GM20431 (cell line): ENCODE measurements around the gene KLHL13.
"Not testable (repeated sequence)": the region's sequence is repeated elsewhere in the genome, so short reads cannot be mapped to it uniquely, and the experiment has no call there.

ENCODE experiments used
- in situ Hi-C: fragments of 300-500 bp; cut with MseI, MboI; formaldehyde crosslinking; loops from one replicate; pipeline ENCODE4 v1.15.0; 2020; ENCODE audit warnings: low sequenced_read_pairs; ENCODE audit not compliant: unreplicated experiment

KLHL13 gene

DNA sequence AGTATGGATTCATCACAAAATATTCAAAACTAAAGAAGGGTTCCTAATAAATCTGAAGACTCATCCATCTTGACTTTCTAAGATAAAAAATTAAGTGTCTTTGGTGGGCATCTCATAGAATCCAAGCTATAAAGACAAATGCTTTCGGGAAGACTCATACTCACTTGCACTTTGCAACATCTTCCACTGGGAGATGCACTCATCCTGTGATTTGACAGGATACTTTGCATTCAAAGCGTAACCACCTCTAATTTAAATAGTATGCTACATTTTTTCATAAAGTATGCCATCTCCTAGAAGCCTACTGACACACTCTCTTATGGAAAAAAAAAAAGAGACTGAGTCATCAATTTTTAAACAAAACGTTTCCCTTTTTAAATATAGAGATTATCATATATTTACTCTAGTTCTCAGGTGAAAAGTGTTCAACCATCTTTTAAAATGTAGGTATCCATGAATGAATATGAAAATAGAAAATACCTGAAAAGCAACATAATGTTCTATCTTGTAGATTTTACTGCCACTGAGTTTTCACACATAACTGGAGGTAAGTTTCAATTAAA lies 119.6 kb downstream of the KLHL13 start:
- in situ Hi-C loops: no loop called here

DNA sequence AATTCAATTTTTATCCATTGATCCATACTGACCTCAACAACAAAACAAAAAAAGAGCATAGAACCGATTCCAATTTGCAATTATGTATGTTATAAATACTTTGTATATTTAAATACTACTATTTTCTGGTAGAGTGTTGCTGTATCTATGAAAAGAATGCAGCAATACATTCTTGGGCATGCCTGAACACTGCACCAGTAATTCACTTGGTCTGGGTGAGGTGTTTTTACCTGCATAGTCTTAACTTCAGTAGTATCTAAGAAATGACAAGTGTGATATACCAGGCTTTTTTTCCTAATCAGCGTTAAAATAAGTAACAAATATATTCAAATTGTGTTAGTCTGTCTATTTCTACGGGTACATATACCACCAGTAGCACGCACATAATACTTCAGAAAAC lies 120.2 kb downstream of the KLHL13 start:
- in situ Hi-C loops: no loop called here

DNA sequence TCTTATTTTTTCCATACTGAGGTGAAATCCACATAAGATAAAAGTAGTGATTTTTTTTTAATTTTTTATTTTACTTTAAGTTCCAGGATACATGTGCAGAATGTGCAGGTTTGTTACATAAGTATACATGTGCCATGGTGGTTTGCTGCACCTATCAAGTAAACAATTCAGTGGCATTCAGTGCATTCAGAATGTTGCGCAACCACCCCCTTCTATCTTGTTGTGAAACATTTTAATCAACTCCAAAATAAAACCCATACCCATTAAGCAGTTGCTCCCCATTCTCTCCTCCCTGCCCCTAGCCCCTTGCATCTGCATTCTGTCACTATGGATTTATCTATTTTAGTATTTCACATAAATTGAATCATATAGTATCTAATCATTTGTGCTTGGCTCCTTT lies 121.2 kb downstream of the KLHL13 start:
- in situ Hi-C loops: no loop called here

DNA sequence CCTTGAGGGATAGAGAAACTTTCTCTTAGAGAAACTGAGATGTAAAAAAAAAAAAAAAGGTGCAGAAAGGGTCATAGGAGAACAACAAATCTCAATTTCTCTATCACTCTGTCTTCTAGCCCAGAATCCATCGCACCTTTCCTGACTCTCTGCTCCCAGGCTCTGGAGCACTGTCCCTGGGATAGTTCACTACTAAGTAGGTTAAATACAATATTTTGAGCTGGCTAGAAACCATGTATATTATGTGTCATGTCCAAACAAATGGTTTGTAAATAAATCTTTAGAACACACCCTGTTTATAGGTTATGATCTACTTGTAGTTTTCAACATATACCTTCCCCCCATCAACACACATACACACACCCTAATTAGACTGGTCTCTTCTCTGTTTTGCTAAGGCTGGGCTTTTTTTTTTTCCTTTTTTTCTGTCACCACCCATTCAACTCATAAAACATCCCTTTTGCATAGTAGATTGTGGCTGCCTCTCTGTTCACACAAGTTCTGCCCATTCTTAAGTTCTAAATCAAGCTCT lies 124.4 kb downstream of the KLHL13 start:
- in situ Hi-C loops: no loop called here

DNA sequence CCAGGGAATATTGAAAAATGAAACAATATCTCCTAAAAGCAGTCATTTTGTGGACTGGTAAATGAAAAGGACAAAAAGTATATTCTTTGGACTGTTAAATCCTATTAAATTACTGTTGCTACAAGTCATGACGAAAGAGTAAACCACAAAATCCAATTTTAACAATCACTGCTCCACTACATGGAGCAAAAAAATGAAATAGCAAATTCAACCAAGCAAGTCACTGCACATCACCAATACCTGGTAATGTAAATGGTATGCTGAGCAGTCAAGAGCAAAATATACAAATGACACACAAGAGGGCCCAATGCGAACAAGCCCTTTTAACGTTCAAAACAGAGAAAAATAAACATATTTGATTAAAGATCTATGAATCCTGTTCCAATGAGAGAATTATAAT lies 126.2 kb downstream of the KLHL13 start:
- in situ Hi-C loops: no loop called here

DNA sequence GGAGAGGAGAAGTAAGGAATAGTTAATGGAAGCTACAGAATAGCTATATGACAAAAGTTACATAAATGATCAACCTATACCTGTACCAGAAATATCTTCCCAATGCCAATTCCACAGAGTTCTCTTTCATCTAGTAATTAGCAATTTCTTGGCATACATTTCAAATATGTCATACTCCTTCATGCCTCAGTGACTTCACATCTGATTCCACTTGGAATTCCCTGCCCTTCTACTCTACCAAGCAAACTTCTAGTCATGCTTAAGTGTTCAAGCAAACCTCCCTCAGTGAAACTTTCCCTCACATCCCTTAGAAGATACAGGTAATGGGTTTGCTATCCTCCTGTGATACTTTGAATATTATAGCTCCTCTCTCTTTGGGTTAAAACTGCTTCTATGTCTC lies 127.1 kb downstream of the KLHL13 start:
- in situ Hi-C loops: no loop called here

DNA sequence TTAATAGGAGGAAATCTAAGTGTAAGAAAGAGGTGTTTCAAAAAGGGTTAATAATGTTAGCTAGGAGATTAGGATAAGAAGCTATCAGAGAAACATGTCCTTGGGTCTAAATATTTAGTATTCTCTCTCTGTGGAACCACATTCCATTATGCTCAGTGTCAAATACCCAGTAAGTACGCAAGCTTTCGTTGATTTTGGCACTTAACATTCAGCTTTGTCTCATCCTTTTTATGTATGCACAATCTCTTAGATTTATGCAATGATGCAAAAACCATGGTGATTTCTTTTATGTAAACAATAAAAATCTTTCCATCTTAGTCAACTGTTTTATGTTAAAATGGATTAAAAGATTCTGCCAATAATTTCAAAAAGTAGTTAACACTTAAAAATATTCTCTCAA lies 129.2 kb downstream of the KLHL13 start:
- in situ Hi-C loops: no loop called here

DNA sequence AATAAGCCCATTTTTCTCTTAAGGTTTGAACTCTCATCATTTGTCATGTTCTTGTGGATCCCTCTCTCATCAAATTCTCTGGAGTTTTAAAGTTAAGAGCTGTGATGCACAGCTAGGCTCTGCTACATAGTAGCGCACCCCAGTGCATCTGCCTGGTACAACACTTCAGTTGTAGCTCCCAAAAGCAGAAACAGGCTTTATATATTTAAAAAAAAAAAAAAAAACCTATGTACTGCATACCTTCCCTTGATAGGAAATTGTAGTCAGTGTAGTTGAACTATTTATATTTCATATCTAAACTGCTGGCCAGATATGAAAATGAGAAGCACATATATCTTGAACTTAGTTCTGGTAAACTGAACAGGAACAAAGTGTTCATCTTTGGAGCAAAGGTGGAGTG lies 131.4 kb downstream of the KLHL13 start:
- in situ Hi-C loops: no loop called here

DNA sequence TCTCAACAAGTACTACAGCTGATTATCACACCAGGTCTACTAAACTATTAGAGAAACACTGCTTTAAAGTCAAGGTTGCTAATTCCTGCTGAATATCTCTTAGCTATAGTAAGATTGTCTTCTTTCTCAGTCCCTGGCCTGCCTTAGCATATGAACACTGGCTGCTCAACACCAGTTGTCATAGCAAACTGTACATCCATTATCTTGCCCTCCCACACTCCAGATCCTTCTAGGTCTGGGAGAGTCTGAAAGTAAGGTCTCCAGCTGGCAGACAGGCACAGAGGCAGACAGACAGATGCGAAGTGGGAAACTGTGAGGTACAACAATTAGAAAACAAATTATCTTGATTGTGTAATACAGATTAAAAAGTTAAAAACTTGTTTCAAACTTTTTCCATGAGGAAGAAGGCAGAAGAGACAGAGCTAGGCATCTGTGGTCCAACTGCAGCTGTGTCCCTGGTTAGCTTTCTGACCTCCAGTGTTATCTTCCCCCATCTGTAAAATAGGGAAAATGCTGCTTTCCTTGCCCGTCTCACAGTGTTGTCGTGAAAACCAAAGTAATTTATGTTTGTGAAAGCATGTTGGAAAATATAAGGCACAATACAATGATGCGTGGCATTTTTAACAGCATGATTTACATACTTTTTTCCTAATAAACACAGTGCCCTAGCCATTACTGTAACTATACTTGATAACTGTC lies 133.8 kb downstream of the KLHL13 start:
- in situ Hi-C loops: no loop called here

DNA sequence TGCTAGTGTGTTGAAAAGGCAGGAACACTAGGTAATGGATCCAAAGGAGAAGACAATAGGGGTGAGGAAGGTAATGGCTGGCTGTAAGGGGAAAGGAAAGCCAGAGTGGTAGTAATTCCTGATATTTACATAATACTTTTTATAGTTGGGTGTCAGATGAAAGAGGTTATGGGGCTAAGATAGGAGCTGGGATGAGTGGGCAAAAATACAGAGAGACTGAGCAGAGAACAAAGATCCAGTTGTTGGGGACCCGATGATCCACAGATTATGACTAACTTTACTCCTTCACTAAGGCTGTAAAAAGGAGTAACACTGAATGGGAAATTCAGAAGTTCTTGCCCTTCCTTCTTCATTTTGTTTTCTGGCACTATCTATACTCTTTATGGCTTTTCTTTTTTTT lies 138.2 kb downstream of the KLHL13 start:
- in situ Hi-C loops: no loop called here

DNA sequence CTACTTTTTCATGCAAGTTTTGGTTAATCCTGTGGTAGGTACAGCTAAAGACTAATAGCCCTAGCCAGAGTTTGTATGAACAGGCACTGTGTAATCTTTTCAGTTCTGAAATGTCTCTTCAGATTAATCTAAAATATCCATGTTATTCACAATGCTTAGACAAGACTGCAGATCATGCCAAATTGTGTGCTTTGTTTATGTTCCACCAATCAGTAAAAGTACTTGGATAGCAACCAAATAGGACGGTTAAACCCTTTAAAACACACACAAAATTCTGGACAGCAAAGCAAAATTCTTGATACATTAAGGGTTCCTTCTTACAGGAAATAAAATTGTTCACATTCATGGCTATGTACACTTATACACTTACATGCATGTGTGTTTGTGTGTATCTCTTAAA lies 139.1 kb downstream of the KLHL13 start:
- in situ Hi-C loops: no loop called here

DNA sequence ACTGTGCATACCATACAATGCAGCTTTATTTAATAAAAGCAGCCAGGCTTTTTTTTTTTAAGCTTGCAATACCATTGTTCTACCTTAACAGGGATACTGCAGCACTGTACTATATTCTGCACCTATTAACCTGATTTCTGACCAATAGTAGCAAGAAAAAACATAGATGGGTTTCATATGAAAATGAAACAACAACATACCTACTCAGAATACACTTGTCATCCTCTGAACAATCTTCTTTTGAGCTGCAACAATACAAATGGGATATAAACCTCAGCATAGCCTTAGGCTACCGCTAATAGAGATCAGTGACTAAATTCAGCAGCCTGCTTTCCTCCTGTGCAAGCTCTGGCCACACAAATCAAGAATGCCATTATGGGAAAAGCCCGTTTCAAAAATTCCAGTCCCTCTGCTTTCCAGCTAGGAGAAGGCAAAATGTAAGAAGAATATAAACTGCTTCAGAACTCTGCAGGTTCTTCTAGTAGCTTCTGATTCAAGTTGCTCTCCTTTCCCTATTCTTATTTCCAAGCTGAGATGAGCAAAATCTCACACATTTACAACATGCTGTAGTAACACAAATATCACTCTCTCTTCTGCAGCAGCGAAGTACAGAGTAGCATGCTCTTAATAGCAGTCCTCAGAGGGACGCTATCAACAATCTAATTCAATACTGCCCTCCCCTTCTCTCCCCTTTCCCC lies 143.4 kb downstream of the KLHL13 start:
- in situ Hi-C loops: no loop called here

DNA sequence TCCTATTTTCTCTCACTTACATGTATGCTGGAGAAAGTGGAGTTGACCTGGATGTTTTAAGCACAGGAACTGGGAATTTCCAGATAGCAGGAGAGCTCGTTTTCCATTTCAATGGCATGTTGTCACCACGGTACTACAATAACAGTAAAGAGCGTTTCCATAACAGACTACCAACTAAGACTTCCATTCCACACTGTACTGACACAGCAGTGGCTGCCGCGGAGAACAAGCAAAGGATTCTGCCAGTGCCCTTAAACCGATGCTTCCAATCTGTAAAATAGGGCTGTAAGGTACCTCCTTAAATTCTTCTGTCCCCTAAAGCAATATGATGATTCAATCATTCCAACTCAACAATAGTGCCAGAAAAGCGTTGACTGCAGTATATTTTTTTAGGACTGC lies 143.9 kb downstream of the KLHL13 start:
- in situ Hi-C loops: no loop called here

DNA sequence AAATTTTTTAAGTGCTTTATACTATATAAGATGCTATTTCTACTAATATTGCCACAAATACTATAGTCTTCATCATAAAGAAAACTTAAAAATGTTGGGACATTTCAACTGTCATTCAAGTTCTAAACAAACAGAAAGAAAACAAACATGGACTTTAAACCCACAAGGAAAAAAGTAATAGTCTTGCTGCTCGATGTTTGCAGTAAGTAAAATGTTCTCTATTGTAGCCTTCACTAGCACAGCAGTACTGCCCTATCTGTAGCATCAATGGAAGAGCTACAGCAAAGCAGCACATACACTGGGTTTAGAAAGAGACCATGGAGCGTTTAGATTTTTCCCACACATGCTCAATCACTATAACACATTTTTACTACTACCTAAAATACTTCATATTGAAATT lies 146.8 kb downstream of the KLHL13 start:
- in situ Hi-C loops: no loop called here

DNA sequence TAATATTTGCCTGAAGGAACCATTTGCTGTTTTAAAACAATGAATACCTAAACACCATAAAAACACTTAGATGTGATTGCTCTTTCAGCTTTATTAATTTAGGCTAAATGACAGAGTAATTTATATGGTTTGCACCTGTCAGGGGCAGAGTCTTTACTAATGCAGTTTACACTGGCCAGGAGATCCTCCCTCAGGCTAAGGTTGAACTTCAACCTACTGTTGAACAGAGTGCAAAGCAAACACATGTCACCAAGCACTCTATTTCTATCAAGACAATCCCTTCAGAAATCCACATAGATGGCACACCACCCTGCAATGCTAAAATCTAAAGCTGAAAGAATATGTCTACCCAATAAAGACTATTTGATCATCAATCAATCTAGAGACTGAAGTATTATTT lies 147.3 kb downstream of the KLHL13 start:
- in situ Hi-C loops: no loop called here

DNA sequence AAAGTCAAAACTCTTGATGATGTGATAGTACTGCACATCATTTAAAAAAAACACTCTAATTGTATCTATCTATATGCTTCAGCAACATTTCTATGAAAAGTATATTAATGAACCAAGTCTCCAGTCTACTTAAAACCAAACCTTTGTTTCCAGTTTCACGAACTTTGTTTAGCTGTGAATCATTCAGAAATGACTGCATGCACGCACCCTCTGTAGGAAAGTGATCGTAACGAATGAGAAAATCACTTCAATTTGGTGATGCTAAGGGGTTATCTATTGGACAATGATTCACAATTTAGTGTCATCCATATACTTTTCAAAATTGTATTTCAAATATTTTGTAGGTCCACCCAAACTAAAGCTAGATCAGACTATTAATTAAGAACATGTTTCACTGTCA lies 157.6 kb downstream of the KLHL13 start:
- in situ Hi-C loops: no loop called here

DNA sequence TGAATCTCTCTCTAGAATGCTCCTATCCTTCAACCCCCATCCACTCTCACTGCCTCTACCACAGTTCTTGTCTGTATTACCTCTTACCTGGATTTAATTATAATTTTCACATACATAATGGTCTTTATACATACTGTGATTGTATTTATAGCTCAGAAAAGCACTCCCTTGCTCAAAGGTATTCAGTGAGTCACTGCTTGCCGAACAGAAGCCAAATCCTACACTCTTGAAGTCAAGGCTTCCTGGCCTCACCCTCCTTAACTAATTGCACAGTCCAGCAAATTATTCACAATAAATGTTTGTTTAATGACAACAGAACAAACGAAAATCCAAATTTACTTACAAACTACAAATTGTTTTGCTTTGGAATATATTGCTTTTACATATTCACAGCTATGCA lies 159.5 kb downstream of the KLHL13 start:
- in situ Hi-C loops: no loop called here

DNA sequence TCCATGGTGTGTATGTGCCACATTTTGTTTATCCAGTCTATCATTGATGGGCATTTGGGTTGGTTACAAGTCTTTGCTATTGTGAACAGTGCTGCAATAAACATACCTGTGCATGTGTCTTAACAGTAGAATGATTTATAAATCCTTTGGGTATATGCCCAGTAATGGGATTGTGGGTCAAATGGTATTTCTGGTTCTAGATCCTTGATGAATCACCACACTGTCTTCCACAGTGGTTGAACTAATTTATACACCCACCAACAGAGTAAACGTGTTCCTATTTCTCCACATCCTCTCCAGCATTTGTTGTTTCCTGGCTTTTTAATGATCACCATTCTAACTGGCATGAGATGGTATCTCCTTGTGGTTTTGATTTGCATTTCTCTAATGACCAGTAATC lies 177.3 kb downstream of the KLHL13 start:
- in situ Hi-C loops: not testable (repeated sequence)

DNA sequence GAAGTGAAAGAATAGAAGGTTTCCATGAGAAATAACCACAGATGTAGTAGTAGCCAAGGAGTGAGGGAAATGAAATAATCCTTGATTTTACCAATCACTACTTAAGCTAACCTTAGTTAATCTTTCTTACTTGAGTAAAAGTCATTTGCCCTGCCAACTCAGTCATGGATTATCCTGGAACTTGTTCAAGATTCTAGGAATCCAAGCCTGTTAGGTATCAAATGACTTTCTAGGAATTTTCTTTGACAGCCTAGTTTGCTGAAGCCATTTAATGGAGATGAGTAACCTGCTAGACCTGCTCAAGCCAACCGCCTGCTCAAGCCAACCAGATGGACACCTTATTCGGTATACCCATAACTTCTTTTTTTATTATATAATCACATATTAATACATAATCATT lies 180.5 kb downstream of the KLHL13 start:
- in situ Hi-C loops: no loop called here

DNA sequence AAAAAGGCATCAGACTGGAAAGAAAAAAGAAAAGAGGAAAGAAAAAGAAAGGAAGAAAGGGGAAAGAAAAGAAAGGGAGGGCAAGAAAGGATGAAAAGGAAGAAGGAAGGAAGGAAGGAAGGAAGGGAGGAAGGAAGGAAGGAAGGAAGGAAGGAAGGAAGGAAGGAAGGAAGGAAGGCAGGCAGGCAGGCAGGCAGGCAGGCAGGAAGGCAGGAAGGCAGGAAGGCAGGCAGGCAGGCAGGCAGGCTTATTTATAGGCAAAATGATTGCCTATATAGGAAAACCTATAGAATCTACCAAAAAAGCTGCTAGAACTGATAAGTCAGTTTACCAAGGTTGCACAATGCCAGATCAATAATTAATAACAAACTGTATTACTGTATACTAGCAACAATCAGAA lies 186.5 kb downstream of the KLHL13 start:
- in situ Hi-C loops: not testable (repeated sequence)

DNA sequence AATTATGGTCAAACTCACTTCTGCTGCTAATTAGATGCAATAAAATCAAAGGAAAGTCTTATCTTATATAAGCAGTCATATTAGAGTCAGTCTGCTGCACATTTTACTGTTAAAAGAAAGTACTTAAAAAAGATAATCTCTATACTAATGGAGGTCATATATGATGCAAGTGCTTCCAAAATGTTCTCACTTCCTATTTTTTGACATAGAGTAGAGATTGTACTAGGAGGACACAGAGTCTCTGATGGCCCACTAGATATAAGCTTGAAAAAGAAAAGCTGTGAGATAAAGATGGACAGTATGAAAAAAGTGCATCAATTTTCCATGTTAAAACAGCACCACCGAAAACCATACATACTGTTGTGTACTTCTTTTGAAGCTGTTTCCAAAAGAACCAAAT lies 196.9 kb downstream of the KLHL13 start:
- in situ Hi-C loops: no loop called here
